Measurements from ENCODE around the gene ARHGAP10. TPM values are rescaled to one million over a fixed set of nuclear protein-coding genes. Genes with fewer than 3 reads are reported as not detected.
"Not testable (repeated sequence)": the region's sequence is repeated elsewhere in the genome, so short reads cannot be mapped to it uniquely, and the experiment has no call there.

ARHGAP10 gene
- total RNA-seq, 1 donor from 2014 or later = 15.5 TPM

GRCh38 chr4:147909225-147909624 lies 177.3 kb downstream of the ARHGAP10 start:
- DNase-seq (ENCODE audit: low read depth) = no peak
- H3K27me3 ChIP-seq (ENCODE audit: control insufficient read depth, insufficient read depth, low read length) = no peaks in the 10 kb centered on the region
- no peak for TF ChIP-seq CTCF (IDR thresholded peaks at IDR 0.05; ENCODE audit: insufficient read depth, low read length, poor library complexity, severe bottlenecking)
- H3K4me3 ChIP-seq (ENCODE audit: low read depth, low read length) = no peak overlapping the region
- no peaks in the 10 kb centered on the region for H3K36me3 ChIP-seq (ENCODE audit: control insufficient read depth, insufficient read depth, low read length)

GRCh38 chr4:147910315-147910714 lies 178.4 kb downstream of the ARHGAP10 start:
- DNase-seq (ENCODE audit: low read depth) = no peak
- H3K4me3 ChIP-seq (ENCODE audit: low read depth, low read length) = no peak overlapping the region
- H3K27me3 ChIP-seq (ENCODE audit: control insufficient read depth, insufficient read depth, low read length) = no peaks in the 10 kb centered on the region
- TF ChIP-seq CTCF (IDR thresholded peaks at IDR 0.05; ENCODE audit: insufficient read depth, low read length, poor library complexity, severe bottlenecking) = no peak
- H3K36me3 ChIP-seq (ENCODE audit: control insufficient read depth, insufficient read depth, low read length) = no peaks in the 10 kb centered on the region

- H3K27me3 ChIP-seq (ENCODE audit: control insufficient read depth, insufficient read depth, low read length); DNase-seq (ENCODE audit: low read depth); H3K4me3 ChIP-seq (ENCODE audit: low read depth, low read length); H3K36me3 ChIP-seq (ENCODE audit: control insufficient read depth, insufficient read depth, low read length): not testable (repeated sequence)
Observed at GRCh38 chr4:147912106-147912505, 180.2 kb downstream of the ARHGAP10 start.

- Histone ChIP-seq H3K36me3 (ENCODE audit: control insufficient read depth, insufficient read depth, low read length) (no peaks in the 10 kb centered on the region), H3K4me3 (ENCODE audit: low read depth, low read length) (no peak overlapping the region), H3K27me3 (ENCODE audit: control insufficient read depth, insufficient read depth, low read length) (no peaks in the 10 kb centered on the region)
- no peak for TF ChIP-seq CTCF (IDR thresholded peaks at IDR 0.05; ENCODE audit: insufficient read depth, low read length, poor library complexity, severe bottlenecking)
- no peak for DNase-seq (ENCODE audit: low read depth)
Observed at GRCh38 chr4:147913137-147913536, 181.2 kb downstream of the ARHGAP10 start.

- Histone ChIP-seq H3K27me3 (ENCODE audit: control insufficient read depth, insufficient read depth, low read length) (no peaks in the 10 kb centered on the region), H3K36me3 (ENCODE audit: control insufficient read depth, insufficient read depth, low read length) (no peaks in the 10 kb centered on the region), H3K4me3 (ENCODE audit: low read depth, low read length) (no peak overlapping the region)
- TF ChIP-seq CTCF (IDR thresholded peaks at IDR 0.05; ENCODE audit: insufficient read depth, low read length, poor library complexity, severe bottlenecking) = no peak
- DNase-seq (ENCODE audit: low read depth) = no peak
Observed at GRCh38 chr4:147916351-147916750, 184.5 kb downstream of the ARHGAP10 start.

DNA sequence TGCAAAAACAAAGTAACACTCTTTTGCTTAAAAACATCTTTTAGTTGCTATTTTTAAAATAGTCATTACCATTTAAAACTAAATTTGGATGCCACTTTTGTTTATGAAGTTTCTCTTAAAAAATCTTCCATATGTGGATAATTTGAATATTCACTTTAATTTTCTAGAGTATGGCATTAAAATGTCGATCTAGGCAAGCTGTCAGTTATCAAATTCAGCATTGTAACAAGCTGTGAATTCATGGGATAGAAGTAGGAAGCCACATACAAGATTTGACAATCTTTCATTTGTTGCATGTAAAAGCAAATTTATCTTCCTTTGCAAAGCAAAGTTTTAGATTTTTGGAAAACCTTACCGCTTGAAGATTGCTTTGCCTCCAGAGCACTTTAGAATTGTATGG lies 191.5 kb downstream of the ARHGAP10 start:
- DNase-seq (ENCODE audit: low read depth) = no peak
- no peak for TF ChIP-seq CTCF (IDR thresholded peaks at IDR 0.05; ENCODE audit: insufficient read depth, low read length, poor library complexity, severe bottlenecking)
- H3K4me3 ChIP-seq (ENCODE audit: low read depth, low read length) = no peak overlapping the region
- H3K27me3 ChIP-seq (ENCODE audit: control insufficient read depth, insufficient read depth, low read length) = no peaks in the 10 kb centered on the region
- H3K36me3 ChIP-seq (ENCODE audit: control insufficient read depth, insufficient read depth, low read length) = no peaks in the 10 kb centered on the region

All from kidney epithelial cell (primary cell).